Subcutaneous abdominal adipose tissue (tissue), 5 donors: Measurements from ENCODE around the gene LINS1.

ENCODE experiments used
- H3K27ac ChIP-seq: one replicate; pipeline ENCODE4 v1.7.0; 2013; ENCODE audit warnings: low read depth, mild to moderate bottlenecking, inconsistent platforms, low read length, moderate library complexity
- H3K27me3 ChIP-seq, 5 donors: one replicate each; pipeline ENCODE4 v1.7.0; 2013; ENCODE audit warnings: low read length in 5 of 5, inconsistent platforms in 1 of 5; ENCODE audit not compliant: control insufficient read depth in 5 of 5, insufficient read depth in 4 of 5
- H3K36me3 ChIP-seq, 5 donors: one replicate each; pipeline ENCODE4 v1.7.0; 2013; ENCODE audit warnings: low read length in 5 of 5; ENCODE audit not compliant: control insufficient read depth in 5 of 5, insufficient read depth in 5 of 5
- H3K4me1 ChIP-seq, 5 donors: one replicate each; pipeline ENCODE4 v1.7.0; 2013; ENCODE audit warnings: low read length in 5 of 5, mild to moderate bottlenecking in 3 of 5, moderate library complexity in 1 of 5; ENCODE audit not compliant: control insufficient read depth in 5 of 5, insufficient read depth in 5 of 5
- H3K4me3 ChIP-seq, 5 donors: one replicate each; pipeline ENCODE4 v1.7.0; 2013; ENCODE audit warnings: low read length in 5 of 5, low read depth in 1 of 5
- H3K9ac ChIP-seq, 5 donors: one replicate each; pipeline ENCODE4 v1.7.0; 2013; ENCODE audit warnings: low read length in 5 of 5, mild to moderate bottlenecking in 4 of 5, moderate library complexity in 3 of 5
- H3K9me3 ChIP-seq, 5 donors: one replicate each; pipeline ENCODE4 v1.7.0; 2013; ENCODE audit warnings: low read length in 5 of 5; ENCODE audit not compliant: control insufficient read depth in 5 of 5
- donor health status: healthy.
- donor health status: healthy.
- donor health status: healthy.
- donor health status: healthy.
- donor health status: healthy.

LINS1 gene

GRCh38 chr15:100635406-100636071 lies 33.6 kb upstream of the LINS1 start:
- peaks cover 0 to 24% (median 15%) of the 10 kb centered on the region in 5 donors for H3K36me3 ChIP-seq
- no peak overlapping the region for H3K4me3 ChIP-seq
- no peaks in the 10 kb centered on the region for H3K27me3 ChIP-seq
- no peaks in the 10 kb centered on the region for H3K9me3 ChIP-seq
- H3K4me1 ChIP-seq, result no peaks in the 10 kb centered on the region
- H3K9ac ChIP-seq, result no peak overlapping the region
- H3K27ac ChIP-seq, result no peak overlapping the region

DNA sequence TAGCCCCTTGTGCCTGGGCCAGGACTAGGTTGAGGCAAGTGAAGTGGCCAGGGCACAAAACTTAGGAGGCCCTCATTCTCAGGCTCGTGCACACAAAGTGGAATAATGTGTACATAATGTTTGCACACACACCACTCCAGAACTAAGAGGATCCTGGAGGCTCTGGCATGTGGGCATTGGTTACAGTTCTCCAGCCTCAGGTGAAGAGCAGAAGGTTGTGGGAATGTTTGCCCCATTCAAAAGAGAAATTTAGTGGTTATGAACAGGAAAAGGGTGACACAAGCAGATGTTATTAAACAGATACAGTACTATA lies 31.7 kb upstream of the LINS1 start:
- Histone ChIP-seq H3K9me3 (no peaks in the 10 kb centered on the region), H3K27ac (no peak overlapping the region), H3K27me3 (no peaks in the 10 kb centered on the region), H3K36me3 (peaks cover 7 to 37% (median 24%) of the 10 kb centered on the region in 5 donors), H3K4me3 (no peak overlapping the region), H3K4me1 (no peaks in the 10 kb centered on the region), H3K9ac (no peak overlapping the region)

DNA sequence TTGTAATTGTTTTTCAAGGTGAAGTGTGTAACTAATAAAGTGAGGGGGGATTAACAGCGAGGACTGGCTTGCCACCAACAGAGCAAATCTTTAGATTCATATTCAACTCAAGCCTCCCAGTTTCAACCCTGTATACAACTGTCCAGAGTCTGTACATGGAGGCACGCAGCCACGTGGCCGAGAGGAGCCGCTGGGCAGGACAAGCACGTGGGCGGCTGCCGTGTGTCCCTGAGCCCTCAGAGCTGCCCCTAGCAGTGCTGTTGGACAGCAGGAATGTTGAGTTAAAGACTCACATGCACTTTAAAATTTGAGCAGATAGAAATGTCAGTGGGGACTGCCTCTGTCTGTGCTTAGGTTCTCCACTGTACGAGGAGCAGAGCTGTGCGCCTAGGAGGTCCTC lies 29.8 kb upstream of the LINS1 start:
- Histone ChIP-seq H3K27ac (no peak overlapping the region), H3K4me3 (no peak overlapping the region), H3K4me1 (no peaks in the 10 kb centered on the region), H3K36me3 (peaks cover 7 to 37% (median 24%) of the 10 kb centered on the region in 5 donors), H3K9ac (no peak overlapping the region), H3K9me3 (no peaks in the 10 kb centered on the region), H3K27me3 (no peaks in the 10 kb centered on the region)

- H3K4me1 ChIP-seq, result no peaks in the 10 kb centered on the region
- H3K27me3 ChIP-seq, result no peaks in the 10 kb centered on the region
- peaks cover 7 to 32% (median 24%) of the 10 kb centered on the region in 5 donors for H3K36me3 ChIP-seq
- no peak overlapping the region for H3K4me3 ChIP-seq
- H3K27ac ChIP-seq, result no peak overlapping the region
- H3K9ac ChIP-seq, result no peak overlapping the region
- no peaks in the 10 kb centered on the region for H3K9me3 ChIP-seq
Observed at GRCh38 chr15:100628746-100629145, 26.8 kb upstream of the LINS1 start.

DNA sequence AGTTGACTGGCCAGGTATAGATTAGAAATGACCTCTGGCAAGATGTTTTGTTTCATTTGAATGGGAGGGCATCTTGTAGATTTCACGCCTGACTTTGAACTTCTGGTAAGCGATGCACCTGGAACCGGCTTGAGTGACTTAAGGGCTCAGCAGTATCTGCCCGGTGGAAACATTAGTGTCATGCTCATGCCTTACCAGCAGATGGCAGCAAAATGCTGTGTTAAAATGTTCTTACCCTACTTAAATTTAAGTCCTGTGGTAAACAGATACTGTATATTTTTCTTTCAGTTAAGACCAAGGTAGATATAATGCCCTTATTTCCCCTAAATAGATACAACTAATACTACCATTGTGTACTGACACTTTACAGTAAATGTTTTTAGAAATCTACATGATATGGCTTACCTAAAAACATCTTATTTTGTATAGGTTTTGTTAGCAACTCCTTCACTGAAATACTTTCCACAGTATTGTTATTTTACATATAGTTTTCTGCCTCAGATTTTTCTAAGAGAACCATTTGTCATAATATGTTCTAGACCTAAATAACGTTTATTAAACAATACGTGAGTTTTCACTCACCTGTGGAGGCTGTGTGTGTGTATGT lies 25.9 kb upstream of the LINS1 start:
- Histone ChIP-seq H3K9me3 (no peaks in the 10 kb centered on the region), H3K9ac (no peak overlapping the region), H3K27me3 (no peaks in the 10 kb centered on the region), H3K36me3 (peaks cover 7 to 32% (median 23%) of the 10 kb centered on the region in 5 donors), H3K4me1 (peaks cover 0 to 2% (median 0%) of the 10 kb centered on the region in 5 donors), H3K27ac (no peak overlapping the region), H3K4me3 (no peak overlapping the region)

GRCh38 chr15:100623301-100623700 lies 21.3 kb upstream of the LINS1 start:
- no peaks in the 10 kb centered on the region for H3K27me3 ChIP-seq

DNA sequence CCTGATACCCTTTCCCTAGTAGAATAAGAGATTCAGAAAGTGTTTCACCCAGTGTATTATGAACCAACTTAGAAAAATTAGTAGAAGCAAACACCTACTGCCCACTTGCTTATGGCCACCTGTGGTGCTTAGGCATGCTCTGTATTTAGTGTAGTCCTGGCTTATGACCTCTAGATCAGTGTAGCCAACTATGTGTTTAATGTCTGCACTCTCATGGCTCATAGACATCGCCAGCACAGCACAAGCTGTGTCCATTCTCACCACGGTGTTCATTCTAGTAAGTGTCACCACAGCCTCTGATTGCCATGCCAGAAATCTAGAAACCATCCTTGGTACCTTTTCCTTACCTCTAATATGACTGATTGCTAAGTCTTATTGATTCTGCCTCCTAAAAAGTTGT lies 14.7 kb upstream of the LINS1 start:
- H3K27me3 ChIP-seq, result no peaks in the 10 kb centered on the region
- no peaks in the 10 kb centered on the region for H3K4me1 ChIP-seq
- H3K9me3 ChIP-seq, result no peaks in the 10 kb centered on the region
- H3K27ac ChIP-seq, result no peak overlapping the region
- no peak overlapping the region for H3K4me3 ChIP-seq
- peaks cover 24 to 43% (median 27%) of the 10 kb centered on the region in 5 donors for H3K36me3 ChIP-seq
- H3K9ac ChIP-seq, result no peak overlapping the region

More at GRCh38 chr15:100623301-100623700, 21.3 kb upstream of the LINS1 start:
- H3K4me3 ChIP-seq, result no peak overlapping the region
- no peak overlapping the region for H3K9ac ChIP-seq
- no peak overlapping the region for H3K27ac ChIP-seq
- H3K36me3 ChIP-seq, result peaks cover 0 to 10% (median 4%) of the 10 kb centered on the region in 5 donors
- peaks cover 0 to 2% (median 0%) of the 10 kb centered on the region in 5 donors for H3K4me1 ChIP-seq
- H3K9me3 ChIP-seq, result no peaks in the 10 kb centered on the region

- Histone ChIP-seq H3K27me3 (no peaks in the 10 kb centered on the region), H3K9me3 (no peaks in the 10 kb centered on the region), H3K27ac (no peak overlapping the region), H3K4me3 (no peak overlapping the region), H3K36me3 (peaks cover 24 to 48% (median 27%) of the 10 kb centered on the region in 5 donors), H3K9ac (no peak overlapping the region), H3K4me1 (no peaks in the 10 kb centered on the region)
Observed at GRCh38 chr15:100615801-100616200, 13.8 kb upstream of the LINS1 start.

GRCh38 chr15:100614918-100615317 lies 12.9 kb upstream of the LINS1 start:
- no peak overlapping the region for H3K27ac ChIP-seq
- H3K9ac ChIP-seq, result no peak overlapping the region
- no peak overlapping the region for H3K4me3 ChIP-seq
- no peaks in the 10 kb centered on the region for H3K9me3 ChIP-seq
- H3K36me3 ChIP-seq, result peaks cover 25 to 50% (median 30%) of the 10 kb centered on the region in 5 donors
- no peaks in the 10 kb centered on the region for H3K4me1 ChIP-seq
- H3K27me3 ChIP-seq, result no peaks in the 10 kb centered on the region

- H3K4me3 ChIP-seq, result no peak overlapping the region
- H3K27ac ChIP-seq, result no peak overlapping the region
- no peaks in the 10 kb centered on the region for H3K9me3 ChIP-seq
- no peaks in the 10 kb centered on the region for H3K27me3 ChIP-seq
- H3K4me1 ChIP-seq, result no peaks in the 10 kb centered on the region
- H3K36me3 ChIP-seq, result peaks cover 29 to 51% (median 34%) of the 10 kb centered on the region in 5 donors
- H3K9ac ChIP-seq, result no peak overlapping the region
Observed at GRCh38 chr15:100614336-100614735, 12.4 kb upstream of the LINS1 start.
